Heart left ventricle (tissue), 16 donors: Measurements from ENCODE around the gene IKZF3. TPM values are rescaled to one million over a fixed set of nuclear protein-coding genes. Genes with fewer than 3 reads are reported as not detected.

Source experiments
- ATAC-seq, 4 donors: fragments of 200-7000 bp; cut with Tn5 transposase; one replicate each; pipeline ENCODE4 v1.9.1; 2020 to 2022; ENCODE audit warnings: moderate library complexity in 4 of 4, mild to moderate bottlenecking in 3 of 4, moderate number of reproducible peaks in 1 of 4
- DNase-seq, 5 donors: peaks; one replicate each; pipeline ENCODE4 v3.0.0-alpha.2; 2020
- H3K27ac ChIP-seq, 12 donors: fragments of 200-600 bp; sonication (generic) in 4 of 12; one replicate each; pipeline versions ENCODE4 v1.5.0 to v1.8.0; 2016 to 2022; ENCODE audit warnings: mild to moderate bottlenecking in 2 of 12
- H3K27me3 ChIP-seq, 9 donors: fragments of 200-600 bp; sonication (generic) in 2 of 9; one replicate each; pipeline versions ENCODE4 v1.5.1 to v1.8.0; 2016 to 2022; ENCODE audit warnings: mild to moderate bottlenecking in 3 of 9
- H3K36me3 ChIP-seq, 9 donors: fragments of 200-600 bp; sonication (generic) in 2 of 9; one replicate each; pipeline versions ENCODE4 v1.5.0 to v1.8.0; 2018 to 2022; ENCODE audit warnings: mild to moderate bottlenecking in 2 of 9
- H3K4me1 ChIP-seq, 12 donors: fragments of 200-600 bp; sonication (generic) in 4 of 12; one replicate each; pipeline versions ENCODE4 v1.5.0 to v1.8.0; 2016 to 2022; ENCODE audit warnings: mild to moderate bottlenecking in 3 of 12
- H3K4me3 ChIP-seq, 12 donors: fragments of 200-600 bp; sonication (generic) in 4 of 12; one replicate each; pipeline versions ENCODE4 v1.5.0 to v1.8.0; 2017 to 2022; ENCODE audit warnings: mild to moderate bottlenecking in 9 of 12, moderate library complexity in 4 of 12
- H3K9me3 ChIP-seq, 12 donors: fragments of 200-600 bp; sonication (generic) in 4 of 12; one replicate each; pipeline versions ENCODE4 v1.5.0 to v1.8.0; 2016 to 2022; ENCODE audit warnings: mild to moderate bottlenecking in 1 of 12
- POLR2A ChIP-seq, 2 donors: fragments of 450-650 bp; IDR thresholded peaks; one replicate each; pipeline ENCODE4 v1.6.1; 2017; ENCODE audit warnings: antibody characterized with exemption in 2 of 2, mild to moderate bottlenecking in 2 of 2, moderate library complexity in 2 of 2
- WGBS, 4 donors: extraction: QIAGEN DNeasy Blood & Tissue Kit in 2 of 4; methylation state at CpG; one replicate each; pipeline versions ENCODE4 v1.1.5 to v1.1.7; 2013 to 2018; 5-methylcytosine and 5-hydroxymethylcytosine counted together
- intact Hi-C, 10 donors: fragments of 100-400 bp; cut with DNase I; formaldehyde crosslinking; loops; one replicate each; pipeline versions ENCODE4 v1.11.1 to v1.14.2; 2022
- polyA plus RNA-seq, 2 donors: library from polyadenylated mRNA; stranded (reverse); fragments of 200-250 nt; gene quantifications; one replicate each; pipeline ENCODE4 v1.2.3, GENCODE V29; 2013
- total RNA-seq, 9 donors: library from RNA; depleted of rRNA in 2 of 9; stranded (reverse); fragments of >200 nt in 2 of 9; fragmentation: NEBNext Ultra II Directional in 3 of 9; extraction: Animal tissue kit (Norgen Biotek cat#: 25700) in 3 of 9; gene quantifications; one replicate each; pipeline versions ENCODE4 v1.1.0 to v1.2.4, GENCODE V29; 2016 to 2023
- TF ChIP-seq, protein P1 (sequence below), 12 donors: fragments of 200-600 bp; sonication (generic) in 4 of 12; IDR thresholded peaks; one replicate each; pipeline versions ENCODE4 v1.5.0 to v1.8.0; 2018 to 2022; ENCODE audit warnings: antibody characterized with exemption in 12 of 12, mild to moderate bottlenecking in 5 of 12
- donor health status: ischemic (EF 13 %, LVEDD 7.1; RV severe dilation, severe dysfunction).
- donor health status: healthy with polysubstance abuse.
- donor health status: DM: no; HTN: yes; CAD: no.
- donor health status: DM: no; HTN: no; CAD: no.
- donor health status: ischemic (EF 25% LVEDD 6.9; RV normal size, moderate dysfunction).
- donor health status: ischemic (EF 25% LVEDD 5.7; RV mildly dilated, moderate dysfunction).
- donor health status: healthy.
- donor health status: DM: yes; HTN: yes; CAD: no.
- donor health status: ischemic (EF 35%, LVEDD 5.7; RV mildly dilated, moderate dysfunction).
- donor health status: nonischemic (EF 11% LVEDD 7.7; RV severe dilation, severe dysfunction).
- donor health status: DM: yes; HTN: yes; CAD: no.
- donor health status: PGD.
- donor health status: ischemic (EF 29% LVEDD 5.4; RV normal size, mild dysfunction).
- donor health status: nonischemic (EF 23%, LVEDD 6.1; RV moderate dilation, normal function).

IKZF3 gene
- total and polyA plus RNA-seq, 11 donors, result 0.07 to 6.9 (median 0.21) TPM

DNA sequence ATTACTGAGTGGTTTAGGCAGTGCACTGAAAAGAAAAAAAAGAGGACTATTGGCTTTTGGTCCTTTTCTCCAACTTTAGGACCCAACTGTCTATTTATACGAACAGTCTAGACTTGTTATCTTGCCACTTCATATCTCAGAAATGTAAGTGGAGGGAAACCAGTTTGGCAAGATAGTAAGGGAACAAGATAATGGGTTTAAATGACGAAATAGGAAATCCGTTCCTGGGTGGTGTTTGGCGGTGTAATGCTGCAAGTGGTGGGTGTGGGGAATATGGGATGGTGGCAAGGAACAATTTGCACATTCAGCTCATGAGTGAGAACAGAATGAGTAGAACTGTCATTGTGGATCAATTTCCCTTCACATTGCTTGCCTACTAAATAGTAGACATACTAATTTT lies 81.6 kb downstream of the IKZF3 start:
- Histone ChIP-seq H3K27me3 (peaks cover 0 to 39% (median 13%) of the 10 kb centered on the region in 9 donors), H3K4me1 (peaks cover 0 to 28% (median 0%) of the 10 kb centered on the region in 12 donors), H3K36me3 (no peaks in the 10 kb centered on the region), H3K4me3 (no peak overlapping the region), H3K27ac (peak overlapping the region in 1 of 12 donors; percentile 7), H3K9me3 (no peaks in the 10 kb centered on the region)
- WGBS, 4 donors, result 11 to 20% (median 14%) methylated on average over 4 of the region's 4 CpGs
- DNase-seq (no peak), ATAC-seq (peak in 3 of 4 donors; percentile 20 to 33 (median 31))
- TF ChIP-seq POLR2A (IDR thresholded peaks at IDR 0.05), result no peak
- TF ChIP-seq, protein P1, sequence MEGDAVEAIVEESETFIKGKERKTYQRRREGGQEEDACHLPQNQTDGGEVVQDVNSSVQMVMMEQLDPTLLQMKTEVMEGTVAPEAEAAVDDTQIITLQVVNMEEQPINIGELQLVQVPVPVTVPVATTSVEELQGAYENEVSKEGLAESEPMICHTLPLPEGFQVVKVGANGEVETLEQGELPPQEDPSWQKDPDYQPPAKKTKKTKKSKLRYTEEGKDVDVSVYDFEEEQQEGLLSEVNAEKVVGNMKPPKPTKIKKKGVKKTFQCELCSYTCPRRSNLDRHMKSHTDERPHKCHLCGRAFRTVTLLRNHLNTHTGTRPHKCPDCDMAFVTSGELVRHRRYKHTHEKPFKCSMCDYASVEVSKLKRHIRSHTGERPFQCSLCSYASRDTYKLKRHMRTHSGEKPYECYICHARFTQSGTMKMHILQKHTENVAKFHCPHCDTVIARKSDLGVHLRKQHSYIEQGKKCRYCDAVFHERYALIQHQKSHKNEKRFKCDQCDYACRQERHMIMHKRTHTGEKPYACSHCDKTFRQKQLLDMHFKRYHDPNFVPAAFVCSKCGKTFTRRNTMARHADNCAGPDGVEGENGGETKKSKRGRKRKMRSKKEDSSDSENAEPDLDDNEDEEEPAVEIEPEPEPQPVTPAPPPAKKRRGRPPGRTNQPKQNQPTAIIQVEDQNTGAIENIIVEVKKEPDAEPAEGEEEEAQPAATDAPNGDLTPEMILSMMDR (IDR thresholded peaks at IDR 0.05), result no peak
- intact Hi-C loops, result no loop called here

DNA sequence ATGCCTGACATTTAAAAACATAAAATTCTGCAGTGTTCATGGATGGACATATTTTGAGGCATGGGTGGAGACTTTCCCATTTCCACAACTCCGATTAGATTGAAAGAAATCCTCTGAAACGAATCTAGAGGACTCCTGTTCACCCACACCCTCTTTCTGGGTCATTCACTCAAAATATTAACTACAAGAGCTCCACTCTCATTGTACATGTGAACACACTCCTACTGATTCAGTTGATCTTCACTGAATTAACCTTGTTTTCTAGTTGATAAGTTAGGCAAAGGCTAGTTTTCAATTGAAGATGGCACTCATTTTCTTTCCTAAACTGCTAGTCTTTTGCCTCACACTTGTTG lies 82.3 kb downstream of the IKZF3 start:
- intact Hi-C loops, result no loop called here
- 50 to 67% (median 62%) methylated on average over 2 of the region's 2 CpGs for WGBS, 4 donors
- Histone ChIP-seq H3K4me3 (no peak overlapping the region), H3K27ac (peak overlapping the region in 1 of 12 donors; percentile 7), H3K4me1 (peaks cover 0 to 28% (median 0%) of the 10 kb centered on the region in 12 donors), H3K36me3 (no peaks in the 10 kb centered on the region), H3K27me3 (peaks cover 0 to 39% (median 15%) of the 10 kb centered on the region in 9 donors), H3K9me3 (no peaks in the 10 kb centered on the region)
- DNase-seq (no peak), ATAC-seq (no peak)
- no peak for TF ChIP-seq POLR2A (IDR thresholded peaks at IDR 0.05)
- TF ChIP-seq, protein P1 (IDR thresholded peaks at IDR 0.05), result no peak

DNA sequence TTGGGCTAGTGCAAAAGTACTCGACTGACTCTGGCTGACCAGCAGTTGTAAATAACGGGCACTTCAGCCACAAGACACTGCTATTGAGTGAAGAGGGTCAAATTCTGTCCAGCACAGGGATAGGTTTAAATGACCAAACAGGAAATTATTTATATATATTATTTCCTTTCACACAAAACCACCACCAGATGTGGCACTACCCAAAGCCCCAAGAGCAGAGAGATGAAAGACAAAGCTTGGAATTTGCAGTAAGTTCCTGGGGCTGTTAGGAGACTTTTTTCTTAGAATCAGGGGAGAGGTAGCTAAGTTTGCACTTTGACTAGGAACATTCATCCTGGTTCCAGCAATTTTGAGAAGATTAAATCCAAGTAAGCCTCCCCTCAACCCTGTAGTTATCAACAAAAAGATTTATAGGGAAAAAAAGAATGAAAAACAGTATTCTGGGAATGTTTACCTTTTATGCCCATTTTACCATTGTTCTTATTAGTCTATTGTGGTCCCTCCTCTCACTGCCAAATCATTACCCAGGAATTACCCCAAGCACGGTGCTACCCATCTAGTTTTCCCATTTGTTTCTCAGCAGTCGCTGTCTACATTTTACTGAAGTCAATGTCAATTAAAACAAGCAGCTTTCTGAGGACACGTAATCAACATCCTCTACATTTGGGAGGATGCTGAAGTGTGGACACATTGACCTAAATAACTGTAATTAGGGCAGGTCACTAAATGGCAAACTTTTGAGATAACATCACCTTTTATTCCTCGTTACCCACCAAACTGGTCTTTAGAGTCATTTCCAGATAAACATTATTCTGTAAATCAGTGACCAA lies 82.9 kb downstream of the IKZF3 start:
- peaks cover 0 to 28% (median 0%) of the 10 kb centered on the region in 12 donors for H3K4me1 ChIP-seq
- ATAC-seq (no peak), DNase-seq (no peak)
- 53 to 61% (median 56%) methylated on average over 6 of the region's 6 CpGs for WGBS, 4 donors
- intact Hi-C loops, result no loop called here
- H3K9me3 ChIP-seq, result no peaks in the 10 kb centered on the region
- H3K27me3 ChIP-seq, result peaks cover 0 to 41% (median 15%) of the 10 kb centered on the region in 9 donors
- H3K36me3 ChIP-seq, result no peaks in the 10 kb centered on the region
- no peak overlapping the region for H3K4me3 ChIP-seq
- peak overlapping the region in 1 of 12 donors; percentile 36 for H3K27ac ChIP-seq
- TF ChIP-seq POLR2A (IDR thresholded peaks at IDR 0.05), result no peak
- TF ChIP-seq, protein P1 (IDR thresholded peaks at IDR 0.05), result no peak

DNA sequence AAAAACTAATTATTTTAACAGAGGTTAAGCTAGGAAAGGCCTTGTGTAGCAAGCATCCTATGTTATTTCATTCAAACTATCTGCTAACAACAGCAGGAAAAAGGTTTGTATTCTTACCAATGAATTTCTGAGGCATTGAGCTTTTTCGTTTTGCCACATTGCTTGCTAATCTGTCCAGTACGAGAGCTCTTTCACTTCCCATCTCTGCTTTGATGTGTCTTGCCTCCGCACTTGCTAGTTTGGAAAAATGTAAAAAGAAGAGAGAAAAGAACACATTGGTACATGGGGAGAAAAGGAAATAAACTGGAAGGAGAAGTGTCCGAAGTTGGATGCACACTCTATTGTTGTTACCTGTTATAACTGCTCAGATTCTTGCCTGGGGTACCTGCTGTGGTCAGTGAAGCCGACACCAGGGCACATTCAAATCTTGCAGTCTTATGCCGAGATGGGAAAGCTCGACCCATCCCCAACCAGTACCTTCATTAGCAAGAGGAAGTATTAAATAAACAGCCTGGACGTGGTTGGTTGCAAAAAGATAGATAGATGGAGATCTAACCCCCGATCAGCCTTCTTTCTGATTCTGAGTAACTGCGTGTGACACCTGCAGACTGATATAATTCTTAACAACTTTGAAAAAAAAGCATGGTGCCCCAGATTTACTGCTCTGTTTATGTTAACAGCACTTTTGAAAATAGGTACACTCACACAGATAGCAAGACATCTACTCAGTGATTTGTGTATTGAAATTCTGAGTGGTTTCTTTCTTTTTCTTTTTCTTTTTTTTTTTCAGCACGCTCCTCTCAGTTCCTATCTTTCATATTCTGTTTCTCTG lies 86.4 kb downstream of the IKZF3 start:
- Histone ChIP-seq H3K9me3 (no peaks in the 10 kb centered on the region), H3K27ac (peak overlapping the region in 1 of 12 donors; percentile 88), H3K4me1 (peaks cover 0 to 22% (median 0%) of the 10 kb centered on the region in 12 donors), H3K36me3 (no peaks in the 10 kb centered on the region), H3K4me3 (peak overlapping the region in 2 of 12 donors; percentile 3 to 47), H3K27me3 (peaks cover 0 to 41% (median 13%) of the 10 kb centered on the region in 9 donors)
- ATAC-seq (no peak), DNase-seq (no peak)
- 54 to 59% (median 57%) methylated on average over 11 of the region's 11 CpGs for WGBS, 4 donors
- TF ChIP-seq, protein P1 (IDR thresholded peaks at IDR 0.05), result no peak
- TF ChIP-seq POLR2A (IDR thresholded peaks at IDR 0.05), result no peak
- intact Hi-C loops, result no loop called here
